GM23248 (cell line): ENCODE data around the gene ZC3HAV1.

ENCODE experiments used
- EZH2 ChIP-seq: fragments of 200-600 bp; sonication (generic); IDR thresholded peaks from 2 replicates; pipeline ENCODE4 v1.6.1; 2018; ENCODE audit warnings: antibody characterized with exemption, mild to moderate bottlenecking; ENCODE audit not compliant: insufficient read depth, poor library complexity, severe bottlenecking
- EZH2phosphoT487 ChIP-seq: fragments of 200-600 bp; sonication (generic); IDR thresholded peaks from 2 replicates; pipeline ENCODE4 v1.6.1; 2018; ENCODE audit warnings: antibody characterized with exemption, moderate library complexity, mild to moderate bottlenecking, low read depth; ENCODE audit not compliant: insufficient read depth

- TF ChIP-seq EZH2 (no peak), EZH2phosphoT487 (no peak)
These were observed 60.4 kb downstream of the ZC3HAV1 start for GRCh38 chr7:139049111-139049510.
